IMR-90 (cell line): ENCODE measurements around the gene C12orf57. TPM values are rescaled to one million over a fixed set of nuclear protein-coding genes. Genes with fewer than 3 reads are reported as not detected.
A peak's percentile ranks its signal among the peaks of the same experiment; 100 is the strongest.

Experiments
- ATAC-seq: fragments of 200-7000 bp; cut with Tn5 transposase; 2 replicates; pipeline ENCODE4 v1.9.1; 2020; ENCODE audit warnings: low read depth, mild to moderate bottlenecking, moderate library complexity
- BruUV-seq: library from RNA; stranded (reverse); fragments of 400-500 nt; replicated peaks from 2 replicates; lab custom pipeline; 2021; lab: Mats Ljungman, UMichigan
- CTCF ChIA-PET: fragments of 300-600 bp; formaldehyde crosslinking; extraction: SDS; loops from one replicate; lab custom pipeline; 2021; ENCODE audit warnings: antibody characterized with exemption; lab: Yijun Ruan, JAX
- POLR2A ChIA-PET: fragments of 300-600 bp; sonication (Branson Sonifier 250); formaldehyde crosslinking; loops from one replicate; lab custom pipeline; 2022; ENCODE audit warnings: antibody characterized with exemption; ENCODE audit not compliant: unreplicated experiment; lab: Charles Lee
- DNase-seq: peaks from one replicate; pipeline ENCODE4 v3.0.0; 2013
- H2AFZ ChIP-seq: replicated peaks from 2 replicates; pipeline ENCODE3; 2013; ENCODE audit warnings: low read length, mild to moderate bottlenecking; ENCODE audit not compliant: poor library complexity
- H2AK5ac ChIP-seq: 2 replicates; pipeline ENCODE4 v1.6.1; 2013; ENCODE audit warnings: low read depth, low read length, inconsistent platforms
- H2AK9ac ChIP-seq: replicated peaks from 2 replicates; pipeline ENCODE3; 2013; ENCODE audit warnings: mild to moderate bottlenecking, low read depth, low read length, moderate library complexity; ENCODE audit not compliant: poor library complexity
- H2BK120ac ChIP-seq: 2 replicates; pipeline ENCODE4 v1.6.1; 2013; ENCODE audit warnings: low read depth, low read length, inconsistent platforms
- H2BK15ac ChIP-seq: 3 replicates; pipeline ENCODE4 v1.6.1; 2013; ENCODE audit warnings: low read depth, low read length, inconsistent platforms
- H2BK20ac ChIP-seq: 2 replicates; pipeline ENCODE4 v1.6.1; 2013; ENCODE audit warnings: low read depth, mild to moderate bottlenecking, inconsistent platforms, low read length, moderate library complexity
- H2BK5ac ChIP-seq: 2 replicates; pipeline ENCODE4 v1.6.1; 2013; ENCODE audit warnings: mild to moderate bottlenecking, low read depth, low read length, inconsistent platforms; ENCODE audit not compliant: poor library complexity, severe bottlenecking
- H3K14ac ChIP-seq: replicated peaks from 2 replicates; pipeline ENCODE4 v1.6.1; 2013; ENCODE audit warnings: low read depth, low read length, inconsistent platforms
- H3K18ac ChIP-seq: 2 replicates; pipeline ENCODE4 v1.6.1; 2013; ENCODE audit warnings: low read depth, low read length, control low read depth
- H3K23ac ChIP-seq: 2 replicates; pipeline ENCODE4 v1.6.1; 2013; ENCODE audit warnings: low read depth, low read length, inconsistent platforms
- H3K27ac ChIP-seq: 2 replicates; pipeline ENCODE4 v1.5.1; 2013; ENCODE audit warnings: mild to moderate bottlenecking, control low read depth, low read length; ENCODE audit not compliant: insufficient read depth
- H3K27me3 ChIP-seq: 2 replicates; pipeline ENCODE4 v1.6.1; 2013; ENCODE audit warnings: low read length; ENCODE audit not compliant: control insufficient read depth, insufficient read depth
- H3K36me3 ChIP-seq: 2 replicates; pipeline ENCODE4 v1.6.1; 2013; ENCODE audit warnings: low read length, mixed read lengths; ENCODE audit not compliant: control insufficient read depth, insufficient read depth
- H3K4ac ChIP-seq: 2 replicates; pipeline ENCODE4 v1.6.1; 2013; ENCODE audit warnings: low read depth, low read length, inconsistent platforms
- H3K4me1 ChIP-seq: 2 replicates; pipeline ENCODE4 v1.6.1; 2013; ENCODE audit warnings: low read length, mixed read lengths; ENCODE audit not compliant: control insufficient read depth, insufficient read depth
- H3K4me2 ChIP-seq: 2 replicates; pipeline ENCODE4 v1.6.1; 2013; ENCODE audit warnings: low read depth, mild to moderate bottlenecking, control low read depth, low read length, moderate library complexity
- H3K4me3 ChIP-seq: 2 replicates; pipeline ENCODE4 v1.5.1; 2013; ENCODE audit warnings: low read depth, mild to moderate bottlenecking, control low read depth, low read length, moderate library complexity; ENCODE audit not compliant: insufficient read depth
- H3K56ac ChIP-seq: 2 replicates; pipeline ENCODE4 v1.6.1; 2013; ENCODE audit warnings: low read length, inconsistent platforms; ENCODE audit not compliant: insufficient read depth; ENCODE audit errors: extremely low read depth
- H3K79me1 ChIP-seq, 2 experiments: 2 replicates each; pipeline ENCODE4 v1.6.1; 2013; ENCODE audit warnings: low read length in 2 of 2, inconsistent platforms in 1 of 2, low read depth in 1 of 2
- H3K9ac ChIP-seq: 2 replicates; pipeline ENCODE4 v1.6.1; 2013; ENCODE audit warnings: low read depth, low read length, control low read depth
- H3K9me1 ChIP-seq: 2 replicates; pipeline ENCODE4 v1.6.1; 2013; ENCODE audit warnings: low read length, inconsistent platforms; ENCODE audit not compliant: insufficient read depth
- H3K9me3 ChIP-seq: 2 replicates; pipeline ENCODE4 v1.6.1; 2013; ENCODE audit warnings: low read length; ENCODE audit not compliant: control insufficient read depth, insufficient read depth
- H4K20me1 ChIP-seq: 2 replicates; pipeline ENCODE4 v1.6.1; 2013; ENCODE audit warnings: low read length, inconsistent platforms; ENCODE audit not compliant: insufficient read depth
- H4K5ac ChIP-seq: 2 replicates; pipeline ENCODE4 v1.6.1; 2013; ENCODE audit warnings: mild to moderate bottlenecking, low read depth, low read length, control low read depth
- H4K8ac ChIP-seq, 2 experiments: 2 replicates each; pipeline ENCODE4 v1.6.1; 2013; ENCODE audit warnings: low read depth in 2 of 2, low read length in 2 of 2, control low read depth in 1 of 2, inconsistent platforms in 1 of 2
- H4K91ac ChIP-seq: 2 replicates; pipeline ENCODE4 v1.6.1; 2013; ENCODE audit warnings: low read depth, low read length, inconsistent platforms; ENCODE audit not compliant: insufficient read depth
- BHLHE40 ChIP-seq: fragments of 150-350 bp; IDR thresholded peaks from 2 replicates; pipeline ENCODE4 v1.6.1; 2016; ENCODE audit warnings: mild to moderate bottlenecking, low read depth, low read length
- CHD1 ChIP-seq: IDR thresholded peaks from 2 replicates; pipeline ENCODE4 v1.6.1; 2012; ENCODE audit warnings: low read depth, low read length, improper control_type of control experiment
- CTCF ChIP-seq: conservative IDR thresholded peaks from 2 replicates; pipeline ENCODE4 v1.5.1; 2012; ENCODE audit warnings: mild to moderate bottlenecking, low read depth, low read length, improper control_type of control experiment
- MAFK ChIP-seq: IDR thresholded peaks from 2 replicates; pipeline ENCODE4 v1.6.1; 2012; ENCODE audit warnings: low read depth, low read length, improper control_type of control experiment
- MAZ ChIP-seq: IDR thresholded peaks from 2 replicates; pipeline ENCODE4 v1.6.1; 2012; ENCODE audit warnings: low read depth, mild to moderate bottlenecking, low read length, improper control_type of control experiment, moderate library complexity, borderline replicate concordance
- RFX5 ChIP-seq: IDR thresholded peaks from 2 replicates; pipeline ENCODE4 v1.8.0; 2012; ENCODE audit warnings: low read depth, mild to moderate bottlenecking, low read length, moderate library complexity
- USF2 ChIP-seq: fragments of 150-350 bp; IDR thresholded peaks from 2 replicates; pipeline ENCODE4 v1.6.1; 2017; ENCODE audit warnings: mild to moderate bottlenecking, antibody characterized with exemption, low read length, low read depth
- WGBS, 2 experiments: methylation state at CpG; one replicate each; pipeline versions ENCODE4 v1.1.5 to v1.1.7; 2013; ENCODE audit warnings: missing lambda C conversion rate in 2 of 2; ENCODE audit not compliant: insufficient read length in 1 of 2; ENCODE audit errors: extremely low coverage in 2 of 2; 5-methylcytosine and 5-hydroxymethylcytosine counted together
- dilution Hi-C: fragments of 300-500 bp; cut with HindIII; formaldehyde crosslinking; loops from one replicate; pipeline ENCODE4 v1.14.3; 2018; ENCODE audit warnings: low sequenced_read_pairs; ENCODE audit not compliant: unreplicated experiment
- in situ Hi-C: fragments of 300-500 bp; cut with MboI; formaldehyde crosslinking; loops from 3 replicates; pipeline ENCODE4 v1.14.3; 2019; ENCODE audit warnings: low sequenced_read_pairs, inconsistent platforms, mixed read lengths
- intact Hi-C: fragments of 100-400 bp; cut with micrococcal nuclease; formaldehyde crosslinking; loops from 2 replicates; pipeline ENCODE4 v1.10.0; 2022
- polyA plus RNA-seq, 3 experiments: library from polyadenylated mRNA; depleted of rRNA; stranded (reverse); fragments of >200 nt; gene quantifications; 2 replicates each; pipeline ENCODE4 v1.2.3, GENCODE V29; 2012; ENCODE audit warnings: low replicate concordance in 1 of 3
- total RNA-seq: library from RNA; depleted of rRNA; stranded (reverse); fragments of >200 nt; gene quantifications from 2 replicates; pipeline ENCODE4 v1.2.3, GENCODE V29; 2012

Gene C12orf57
- total and polyA plus RNA-seq, 2 of the 4 experiments (the other 2 are of a cell fraction) = 238 to 530 TPM

- TSS peak; percentile 41 for BruUV-seq
- POLR2A ChIA-PET = no interaction called here
Observed at GRCh38 chr12:6970096-6970527, 26.3 kb downstream of the C12orf57 start.

More at GRCh38 chr12:6970096-6970527, 26.3 kb downstream of the C12orf57 start:
- no peaks in the 10 kb centered on the region for H3K9me1 ChIP-seq
- no peaks in the 10 kb centered on the region for H3K27me3 ChIP-seq
- H2BK20ac ChIP-seq = no peak overlapping the region
- dilution Hi-C loops = no loop called here
- DNase-seq (no peak), ATAC-seq (peak; percentile 40)
- peak overlapping the region; percentile 91 for H4K91ac ChIP-seq
- H3K18ac ChIP-seq = no peak overlapping the region
- no peaks in the 10 kb centered on the region for H3K9me3 ChIP-seq
- CTCF ChIA-PET = no interaction called here
- H2BK5ac ChIP-seq = peak overlapping the region; percentile 72
- H3K27ac ChIP-seq = peak overlapping the region; percentile 76
- TF ChIP-seq BHLHE40 = no peak
- no peak for TF ChIP-seq CTCF
- TF ChIP-seq CHD1 = no peak
- no peak for TF ChIP-seq USF2
- no peak for TF ChIP-seq RFX5
- no peak for TF ChIP-seq MAFK
- no peak for TF ChIP-seq MAZ
- WGBS, 2 experiments = 0% methylated on average over 9 of the region's 31 CpGs; no CpG with 5 or more reads in 1 of the 2 experiments
- in situ Hi-C loops = no loop called here
- H2BK120ac ChIP-seq = no peak overlapping the region
- peak overlapping the region; percentile 97 for H3K9ac ChIP-seq
- H3K4me3 ChIP-seq = peak overlapping the region; percentile 66
- H3K23ac ChIP-seq = peak overlapping the region; percentile 84; the same call in 1 of the 2 replicates
- H3K4me1 ChIP-seq = peaks cover 4% of the 10 kb centered on the region
- no peaks in the 10 kb centered on the region for H4K20me1 ChIP-seq
- H2AK9ac ChIP-seq = peak overlapping the region; percentile 96
- peaks cover 26 to 67% of the 10 kb centered on the region in 2 experiments for H3K79me1 ChIP-seq
- intact Hi-C loops = loop anchor here (1.0 to 2.0 kb wide), 2 partner anchors 49 to 139 kb away; partner anchors contain the start of genes C1RL and LPCAT3
- H3K4me2 ChIP-seq = peak overlapping the region; percentile 91
- peak overlapping the region; percentile 96 for H2AK5ac ChIP-seq
- H3K56ac ChIP-seq = peak overlapping the region; percentile 58
- H3K36me3 ChIP-seq = peaks cover 43% of the 10 kb centered on the region
- peak overlapping the region; percentile 43 for H4K5ac ChIP-seq
- no peak overlapping the region for H2BK15ac ChIP-seq
- H2AFZ ChIP-seq = peak overlapping the region; percentile 97
- H3K4ac ChIP-seq = peak overlapping the region; percentile 94
- peak overlapping the region; percentile 97 to 98 for H4K8ac ChIP-seq
- H3K14ac ChIP-seq = peak overlapping the region; percentile 86
